ENCODE results near the gene AGPAT4. TPM values are rescaled to one million over a fixed set of nuclear protein-coding genes. Genes with fewer than 3 reads are reported as not detected.

The AGPAT4 gene
- total and polyA plus RNA-seq, 2 experiments from 2014 or later: 10.6 to 11.8 TPM

DNA sequence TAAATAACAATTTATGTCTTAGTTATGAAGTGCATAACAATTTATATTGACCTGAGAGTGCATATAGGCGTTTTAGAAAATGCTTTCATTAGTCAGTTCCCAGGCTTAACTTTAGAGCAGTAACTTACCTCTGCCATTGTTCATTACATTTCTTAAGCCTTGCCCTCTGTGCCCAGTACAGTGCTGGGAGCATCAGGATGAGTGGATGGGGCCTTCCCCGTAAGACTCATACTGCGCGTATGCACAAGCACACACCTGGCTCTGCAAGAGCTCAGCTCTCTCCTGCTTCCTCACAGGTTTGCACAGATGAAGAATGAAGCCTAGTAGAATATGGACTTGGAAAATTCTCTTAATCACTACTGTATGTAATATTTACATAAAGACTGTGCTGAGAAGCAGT, 157.3 kb downstream of the AGPAT4 start:
- H3K4me2 ChIP-seq: no peak overlapping the region
- peaks cover 8% of the 10 kb centered on the region for H3K36me3 ChIP-seq (replicated peaks; ENCODE audit: insufficient read depth, low read depth)
- H3K79me2 ChIP-seq: no peaks in the 10 kb centered on the region
- H3K4me1 ChIP-seq (ENCODE audit: insufficient read depth): no peaks in the 10 kb centered on the region
- DNase-seq (ENCODE audit: low spot score): no peak
- no peak for TF ChIP-seq EZH2phosphoT487 (IDR thresholded peaks at IDR 0.05; ENCODE audit: low read depth, severe bottlenecking, unreplicated experiment)
- WGBS (ENCODE audit: low lambda C conversion rate, missing lambda C conversion rate): 98% methylated on average over 4 of the region's 4 CpGs
- no peaks in the 10 kb centered on the region for H4K20me1 ChIP-seq (ENCODE audit: insufficient read depth, poor library complexity, severe bottlenecking)
- no peak overlapping the region for H2AFZ ChIP-seq
- H3K9me2 ChIP-seq (replicated peaks; ENCODE audit: insufficient read depth): no peaks in the 10 kb centered on the region
- no peak overlapping the region for H3K27ac ChIP-seq
- no peaks in the 10 kb centered on the region for H3K9me3 ChIP-seq (ENCODE audit: low read depth)
- H3K27me3 ChIP-seq: no peaks in the 10 kb centered on the region
- H3K4me3 ChIP-seq: no peak overlapping the region

DNA sequence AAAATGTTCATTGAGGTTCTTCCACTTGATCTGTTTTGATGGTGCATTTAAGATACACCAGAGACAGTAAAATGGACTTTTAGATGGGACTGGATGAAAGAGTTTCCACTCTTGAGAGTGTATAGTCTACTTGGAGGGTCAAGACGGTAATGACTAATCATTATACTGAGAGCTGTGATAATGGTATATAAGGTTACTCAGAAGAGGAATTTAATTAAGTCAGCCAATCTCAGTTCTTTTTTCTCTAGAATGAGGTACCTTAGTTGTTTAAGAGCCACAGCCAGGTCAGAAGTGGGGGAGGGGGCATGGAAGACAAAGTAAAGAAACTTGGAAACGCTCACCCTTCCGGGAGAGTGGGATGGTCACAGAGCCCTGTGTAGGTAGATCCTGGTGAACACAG, 158.4 kb downstream of the AGPAT4 start:
- 93% methylated on average over 3 of the region's 3 CpGs for WGBS (ENCODE audit: low lambda C conversion rate, missing lambda C conversion rate)
- no peak overlapping the region for H2AFZ ChIP-seq
- peaks cover 8% of the 10 kb centered on the region for H3K36me3 ChIP-seq (replicated peaks; ENCODE audit: insufficient read depth, low read depth)
- H3K4me2 ChIP-seq: no peak overlapping the region
- DNase-seq (ENCODE audit: low spot score): no peak
- no peaks in the 10 kb centered on the region for H3K79me2 ChIP-seq
- no peaks in the 10 kb centered on the region for H3K27me3 ChIP-seq
- H3K9me3 ChIP-seq (ENCODE audit: low read depth): no peaks in the 10 kb centered on the region
- no peaks in the 10 kb centered on the region for H3K9me2 ChIP-seq (replicated peaks; ENCODE audit: insufficient read depth)
- no peak for TF ChIP-seq EZH2phosphoT487 (IDR thresholded peaks at IDR 0.05; ENCODE audit: low read depth, severe bottlenecking, unreplicated experiment)
- TF ChIP-seq, protein P1, sequence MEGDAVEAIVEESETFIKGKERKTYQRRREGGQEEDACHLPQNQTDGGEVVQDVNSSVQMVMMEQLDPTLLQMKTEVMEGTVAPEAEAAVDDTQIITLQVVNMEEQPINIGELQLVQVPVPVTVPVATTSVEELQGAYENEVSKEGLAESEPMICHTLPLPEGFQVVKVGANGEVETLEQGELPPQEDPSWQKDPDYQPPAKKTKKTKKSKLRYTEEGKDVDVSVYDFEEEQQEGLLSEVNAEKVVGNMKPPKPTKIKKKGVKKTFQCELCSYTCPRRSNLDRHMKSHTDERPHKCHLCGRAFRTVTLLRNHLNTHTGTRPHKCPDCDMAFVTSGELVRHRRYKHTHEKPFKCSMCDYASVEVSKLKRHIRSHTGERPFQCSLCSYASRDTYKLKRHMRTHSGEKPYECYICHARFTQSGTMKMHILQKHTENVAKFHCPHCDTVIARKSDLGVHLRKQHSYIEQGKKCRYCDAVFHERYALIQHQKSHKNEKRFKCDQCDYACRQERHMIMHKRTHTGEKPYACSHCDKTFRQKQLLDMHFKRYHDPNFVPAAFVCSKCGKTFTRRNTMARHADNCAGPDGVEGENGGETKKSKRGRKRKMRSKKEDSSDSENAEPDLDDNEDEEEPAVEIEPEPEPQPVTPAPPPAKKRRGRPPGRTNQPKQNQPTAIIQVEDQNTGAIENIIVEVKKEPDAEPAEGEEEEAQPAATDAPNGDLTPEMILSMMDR (IDR thresholded peaks at IDR 0.05; ENCODE audit: poor library complexity): no peak
- TF ChIP-seq EZH2 (IDR thresholded peaks at IDR 0.05; ENCODE audit: borderline replicate concordance): no peak
- H3K4me1 ChIP-seq (ENCODE audit: insufficient read depth): no peaks in the 10 kb centered on the region
- no peak overlapping the region for H3K4me3 ChIP-seq
- H3K27ac ChIP-seq: no peak overlapping the region
- H4K20me1 ChIP-seq (ENCODE audit: insufficient read depth, poor library complexity, severe bottlenecking): no peaks in the 10 kb centered on the region

- 96% methylated on average over 4 of the region's 4 CpGs for WGBS (ENCODE audit: low lambda C conversion rate, missing lambda C conversion rate)
Observed at GRCh38 chr6:161111261-161111660, 162.6 kb downstream of the AGPAT4 start.

DNA sequence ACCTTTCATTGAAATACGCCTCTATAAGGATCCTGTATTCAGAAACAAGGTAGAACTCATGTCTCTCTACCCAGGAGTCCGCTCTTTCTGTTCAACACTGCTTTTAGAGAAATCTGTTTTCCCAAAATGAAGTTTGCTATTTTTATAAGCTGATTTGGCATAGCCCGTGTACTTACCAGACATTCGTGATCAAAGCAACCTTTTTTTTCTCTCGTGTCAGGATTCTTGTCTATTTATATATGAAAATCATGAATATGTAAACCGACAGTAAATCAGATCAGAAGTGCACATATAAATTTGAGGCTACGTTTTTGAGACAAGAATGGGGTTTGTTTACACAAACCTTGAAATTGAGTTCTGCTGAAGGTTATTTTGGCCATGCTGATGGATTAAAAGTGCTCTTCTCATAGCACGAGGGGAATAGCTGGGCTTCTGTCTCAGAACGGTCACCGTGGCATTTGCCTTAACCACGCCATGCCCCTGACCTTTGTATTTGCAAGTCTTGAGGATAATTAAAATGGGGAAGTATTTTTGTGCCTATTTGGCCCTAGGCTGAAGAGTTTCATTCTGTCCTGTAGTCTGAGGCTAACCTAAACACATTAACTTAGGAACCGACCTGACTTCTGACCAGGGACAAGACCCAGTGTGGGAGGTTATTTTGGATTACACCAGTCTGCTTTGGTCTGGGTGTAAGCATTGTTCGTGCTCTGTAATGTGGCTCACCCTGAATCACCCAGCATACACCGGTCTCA, 163.7 kb downstream of the AGPAT4 start:
- H2AFZ ChIP-seq: no peak overlapping the region
- H3K4me1 ChIP-seq (ENCODE audit: insufficient read depth): no peaks in the 10 kb centered on the region
- TF ChIP-seq EZH2 (IDR thresholded peaks at IDR 0.05; ENCODE audit: borderline replicate concordance) (no peak), EZH2phosphoT487 (IDR thresholded peaks at IDR 0.05; ENCODE audit: low read depth, severe bottlenecking, unreplicated experiment) (no peak)
- TF ChIP-seq, protein P1 (IDR thresholded peaks at IDR 0.05; ENCODE audit: poor library complexity): no peak
- H3K79me2 ChIP-seq: no peaks in the 10 kb centered on the region
- no peak overlapping the region for H3K27ac ChIP-seq
- H3K36me3 ChIP-seq (replicated peaks; ENCODE audit: insufficient read depth, low read depth): no peaks in the 10 kb centered on the region
- H4K20me1 ChIP-seq (ENCODE audit: insufficient read depth, poor library complexity, severe bottlenecking): no peaks in the 10 kb centered on the region
- H3K4me3 ChIP-seq: no peak overlapping the region
- DNase-seq (ENCODE audit: low spot score): no peak
- H3K4me2 ChIP-seq: no peak overlapping the region
- 94% methylated on average over 14 of the region's 14 CpGs for WGBS (ENCODE audit: low lambda C conversion rate, missing lambda C conversion rate)
- no peaks in the 10 kb centered on the region for H3K9me3 ChIP-seq (ENCODE audit: low read depth)
- H3K9me2 ChIP-seq (replicated peaks; ENCODE audit: insufficient read depth): no peaks in the 10 kb centered on the region
- H3K27me3 ChIP-seq: no peaks in the 10 kb centered on the region

More at GRCh38 chr6:161111261-161111660, 162.6 kb downstream of the AGPAT4 start:
- H3K4me2 ChIP-seq: no peak overlapping the region
- no peaks in the 10 kb centered on the region for H3K9me2 ChIP-seq (replicated peaks; ENCODE audit: insufficient read depth)
- no peaks in the 10 kb centered on the region for H3K4me1 ChIP-seq (ENCODE audit: insufficient read depth)
- H2AFZ ChIP-seq: no peak overlapping the region
- no peak for DNase-seq (ENCODE audit: low spot score)
- no peaks in the 10 kb centered on the region for H3K36me3 ChIP-seq (replicated peaks; ENCODE audit: insufficient read depth, low read depth)
- H3K27ac ChIP-seq: no peak overlapping the region
- no peaks in the 10 kb centered on the region for H3K79me2 ChIP-seq
- H3K9me3 ChIP-seq (ENCODE audit: low read depth): no peaks in the 10 kb centered on the region
- no peaks in the 10 kb centered on the region for H3K27me3 ChIP-seq
- H4K20me1 ChIP-seq (ENCODE audit: insufficient read depth, poor library complexity, severe bottlenecking): no peaks in the 10 kb centered on the region
- no peak overlapping the region for H3K4me3 ChIP-seq
- TF ChIP-seq, protein P1 (IDR thresholded peaks at IDR 0.05; ENCODE audit: poor library complexity): no peak
- TF ChIP-seq EZH2 (IDR thresholded peaks at IDR 0.05; ENCODE audit: borderline replicate concordance): no peak
- TF ChIP-seq EZH2phosphoT487 (IDR thresholded peaks at IDR 0.05; ENCODE audit: low read depth, severe bottlenecking, unreplicated experiment): no peak

Measured in hepatocyte (in vitro differentiated cells).